HepG2 (cell line): ENCODE measurements around the gene UCN. TPM values are rescaled to one million over a fixed set of nuclear protein-coding genes. Genes with fewer than 3 reads are reported as not detected.
A peak's percentile ranks its signal among the peaks of the same experiment; 100 is the strongest.

Experiments used
- ATAC-seq: fragments of 200-7000 bp; cut with Tn5 transposase; 3 replicates; pipeline ENCODE4 v1.9.1; 2020; ENCODE audit warnings: mild to moderate bottlenecking, moderate library complexity
- BruUV-seq: library from RNA; stranded (reverse); fragments of 400-500 nt; replicated peaks from 2 replicates; lab custom pipeline; 2021; lab: Mats Ljungman, UMichigan
- CTCF ChIA-PET: fragments of 300-600 bp; formaldehyde crosslinking; extraction: SDS; loops from one replicate; lab custom pipeline; 2021; ENCODE audit warnings: low total read pairs, inconsistent platforms, low intra/inter-chr PET ratio; lab: Yijun Ruan, JAX
- POLR2A ChIA-PET: fragments of 350-600 bp; sonication (Branson Sonifier 250); formaldehyde crosslinking; loops from one replicate; lab custom pipeline; 2020; ENCODE audit warnings: antibody characterized with exemption, inconsistent platforms; lab: Yijun Ruan, JAX
- DNase-seq: peaks from one replicate; pipeline ENCODE4 v3.0.0-alpha.2; 2015; ENCODE audit warnings: low spot score
- FAIRE-seq: peaks from 3 replicates; lab custom pipeline; 2011; peaks lifted over from hg19 to GRCh38; lab: Jason Lieb, UNC
- H2AFZ ChIP-seq: one replicate; pipeline ENCODE4 v1.6.1; 2011; ENCODE audit warnings: low read length, inconsistent platforms
- H3K27ac ChIP-seq: fragments of 300-600 bp; 3 replicates; pipeline ENCODE4 v1.8.0; 2011; ENCODE audit warnings: mixed run types, mild to moderate bottlenecking, mixed read lengths, low read length, inconsistent platforms; ENCODE audit not compliant: insufficient read depth; ENCODE audit errors: extremely low read length
- H3K27me3 ChIP-seq, 2 experiments: fragments of 200-600 bp in 1 of 2; 2 replicates in 1 of 2; 3 replicates in 1 of 2; pipeline versions ENCODE4 v1.6.0 to v1.8.0; 2011; ENCODE audit warnings: low read length in 2 of 2, mild to moderate bottlenecking in 2 of 2, moderate library complexity in 2 of 2, inconsistent platforms in 1 of 2; ENCODE audit not compliant: insufficient read depth in 2 of 2, control insufficient read depth in 1 of 2
- H3K36me3 ChIP-seq, 2 experiments: fragments of 200-600 bp in 1 of 2; replicated peaks in 1 of 2; 2 replicates in 1 of 2; 3 replicates in 1 of 2; pipeline versions ENCODE4 v1.5.1 to v1.8.0; 2011; ENCODE audit warnings: low read length in 2 of 2, inconsistent platforms in 1 of 2; ENCODE audit not compliant: insufficient read depth in 2 of 2, control insufficient read depth in 1 of 2
- H3K4me1 ChIP-seq: 2 replicates; pipeline ENCODE4 v1.5.1; 2012; ENCODE audit warnings: low read length, inconsistent platforms; ENCODE audit not compliant: insufficient read depth
- H3K4me2 ChIP-seq: 2 replicates; pipeline ENCODE4 v1.6.0; 2011; ENCODE audit warnings: low read depth, low read length, inconsistent platforms
- H3K4me3 ChIP-seq, 3 experiments: fragments of 200-600 bp in 1 of 3; sonication (generic), shearing (Covaris generic) in 1 of 3; replicated peaks in 1 of 3; 2 replicates each; pipeline ENCODE4 v1.5.1; 2011 to 2016; ENCODE audit warnings: low read length in 3 of 3, inconsistent platforms in 2 of 3, low read depth in 2 of 3, mild to moderate bottlenecking in 2 of 3, control low read depth in 1 of 3, mixed read lengths in 1 of 3; ENCODE audit not compliant: insufficient read depth in 1 of 3
- H3K79me2 ChIP-seq: one replicate; pipeline ENCODE4 v1.6.1; 2011; ENCODE audit warnings: low read length, inconsistent platforms; ENCODE audit not compliant: insufficient read depth
- H3K9ac ChIP-seq: 2 replicates; pipeline ENCODE4 v1.6.0; 2011; ENCODE audit warnings: mild to moderate bottlenecking, low read depth, low read length, inconsistent platforms; ENCODE audit not compliant: insufficient read depth
- H3K9me3 ChIP-seq: 2 replicates; pipeline ENCODE4 v1.5.1; 2012; ENCODE audit warnings: mild to moderate bottlenecking, low read length
- H4K20me1 ChIP-seq: 2 replicates; pipeline ENCODE4 v1.6.0; 2011; ENCODE audit warnings: inconsistent platforms, mild to moderate bottlenecking, low read length, moderate library complexity; ENCODE audit not compliant: insufficient read depth
- AKAP8 ChIP-seq: sonication (generic); formaldehyde crosslinking; IDR thresholded peaks from 2 replicates; pipeline ENCODE4 v1.5.1; 2020; ENCODE audit warnings: mild to moderate bottlenecking, missing genetic modification reagents
- HOXA3 ChIP-seq: sonication (generic); formaldehyde crosslinking; IDR thresholded peaks from 2 replicates; pipeline ENCODE4 v1.5.0; 2020; ENCODE audit warnings: missing genetic modification reagents
- KDM1A ChIP-seq: IDR thresholded peaks from 2 replicates; pipeline ENCODE4 v1.6.1; 2016; ENCODE audit warnings: missing compliant biosample characterization
- MLLT10 ChIP-seq: sonication (generic); formaldehyde crosslinking; IDR thresholded peaks from 2 replicates; pipeline ENCODE4 v1.4.0; 2020; ENCODE audit warnings: missing genetic modification reagents
- PRMT3 ChIP-seq: sonication (generic); formaldehyde crosslinking; IDR thresholded peaks from 2 replicates; pipeline ENCODE4 v1.8.1; 2022; ENCODE audit warnings: low read depth, mild to moderate bottlenecking, moderate library complexity, missing genetic modification reagents, borderline replicate concordance
- ZNF205 ChIP-seq: IDR thresholded peaks from 2 replicates; pipeline ENCODE4 v1.6.1; 2018; ENCODE audit warnings: missing biosample characterization, missing genetic modification reagents
- ZNF543 ChIP-seq: sonication (generic); formaldehyde crosslinking; IDR thresholded peaks from 2 replicates; pipeline ENCODE4 v1.4.0; 2020; ENCODE audit warnings: mild to moderate bottlenecking, missing genetic modification reagents
- WGBS: methylation state at CpG from one replicate; pipeline ENCODE4 v1.1.6; 2017; ENCODE audit warnings: low lambda C conversion rate; 5-methylcytosine and 5-hydroxymethylcytosine counted together
- in situ Hi-C: cut with HindIII; loops from 2 replicates; pipeline ENCODE4 v1.10.0; 2017; ENCODE audit warnings: low pct_unique_long_range_greater_than_20kb; ENCODE audit not compliant: extremely low pct_ligation_motif_present
- intact Hi-C: fragments of 100-400 bp; cut with micrococcal nuclease; formaldehyde crosslinking; loops from one replicate; pipeline ENCODE4 v1.10.0; 2022; ENCODE audit not compliant: unreplicated experiment
- polyA plus RNA-seq, 8 experiments: library from polyadenylated mRNA; depleted of rRNA in 3 of 8; stranded (reverse) in 7 of 8; unstranded in 1 of 8; fragments of >200 nt; fragmentation: Illumina TruSeq in 4 of 8; extraction: Trizol in 4 of 8; gene quantifications; 2 replicates each; pipeline versions ENCODE4 v1.2.1 to v1.2.3, GENCODE V29; 2011 to 2016; ENCODE audit warnings: low read depth in 4 of 8, missing spikeins in 1 of 8, mixed read lengths in 1 of 8; ENCODE audit not compliant: insufficient read depth in 1 of 8
- total RNA-seq, 5 experiments: library from RNA; depleted of rRNA; stranded (reverse); fragments of >200 nt; fragmentation: Illumina TruSeq; extraction: Trizol; gene quantifications; 2 replicates each; pipeline ENCODE4 v1.2.3, GENCODE V29; 2016; ENCODE audit warnings: low read depth in 1 of 5
- TF ChIP-seq, protein P1 (sequence below): sonication (generic); formaldehyde crosslinking; IDR thresholded peaks from 2 replicates; pipeline ENCODE4 v1.4.0; 2020; ENCODE audit warnings: mild to moderate bottlenecking, missing genetic modification reagents
- TF ChIP-seq, protein P2 (sequence below): sonication (generic); formaldehyde crosslinking; IDR thresholded peaks from 2 replicates; pipeline ENCODE4 v1.4.0; 2020; ENCODE audit warnings: mild to moderate bottlenecking, missing genetic modification reagents
- TF ChIP-seq, protein P3 (sequence below): sonication (generic); formaldehyde crosslinking; IDR thresholded peaks from 2 replicates; pipeline ENCODE4 v1.4.0; 2020; ENCODE audit warnings: mild to moderate bottlenecking, missing genetic modification reagents

The UCN gene
- total and polyA plus RNA-seq, 2 of the 13 experiments (the other 11 are each of a cell fraction or from before 2014, with no cell fraction given): 1.2 to 2.3 TPM

DNA sequence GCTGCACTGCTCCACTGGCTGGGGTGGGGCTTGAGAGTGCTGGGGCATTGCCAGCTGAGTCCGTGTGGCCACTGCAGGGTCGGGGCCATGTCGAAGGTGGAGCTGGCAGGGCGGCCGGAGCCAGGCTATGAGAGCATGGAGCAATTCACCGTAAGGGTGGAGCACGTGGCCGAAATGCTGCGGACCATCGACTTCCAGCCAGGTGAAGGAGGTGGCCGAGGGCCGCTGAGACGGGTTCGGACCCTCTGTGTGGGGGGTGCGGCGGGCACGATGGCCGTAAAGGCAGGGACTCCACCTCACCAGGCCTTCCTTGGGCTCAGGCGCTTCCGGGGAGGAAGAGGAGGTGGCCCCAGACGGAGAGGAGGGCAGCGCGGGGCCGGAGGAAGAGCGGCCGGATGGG, 2.1 kb downstream of the UCN start (continued):
- TF ChIP-seq KDM1A (CRISPR knock-in tag) (no peak), MLLT10 (CRISPR knock-in tag) (no peak), HOXA3 (CRISPR knock-in tag) (no peak), AKAP8 (CRISPR knock-in tag) (0 out of 2 replicates have a peak, but pooled peaks have one; percentile 9)
- TF ChIP-seq, protein P1, sequence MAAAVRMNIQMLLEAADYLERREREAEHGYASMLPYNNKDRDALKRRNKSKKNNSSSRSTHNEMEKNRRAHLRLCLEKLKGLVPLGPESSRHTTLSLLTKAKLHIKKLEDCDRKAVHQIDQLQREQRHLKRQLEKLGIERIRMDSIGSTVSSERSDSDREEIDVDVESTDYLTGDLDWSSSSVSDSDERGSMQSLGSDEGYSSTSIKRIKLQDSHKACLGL (CRISPR knock-in tag): 0 out of 2 replicates have a peak, but pooled peaks have one; percentile 33

DNA sequence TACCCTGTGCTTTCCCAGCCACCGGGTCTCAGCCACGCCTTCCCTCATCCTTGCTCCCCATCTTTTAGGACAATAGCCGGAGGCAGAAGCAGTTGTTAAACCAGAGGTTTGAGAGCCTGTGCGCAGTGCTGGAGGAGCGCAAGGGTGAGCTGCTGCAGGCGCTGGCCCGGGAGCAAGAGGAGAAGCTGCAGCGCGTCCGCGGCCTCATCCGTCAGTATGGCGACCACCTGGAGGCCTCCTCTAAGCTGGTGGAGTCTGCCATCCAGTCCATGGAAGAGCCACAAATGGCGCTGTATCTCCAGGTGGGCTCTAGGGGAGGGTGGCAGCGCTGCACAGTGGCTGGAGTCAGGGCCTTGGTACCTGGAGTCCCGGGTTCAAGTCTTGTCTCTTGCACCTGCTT, 2.7 kb downstream of the UCN start:
- POLR2A ChIA-PET: no interaction called here

More for the DNA sequence above, 2.7 kb downstream of the UCN start:
- Histone ChIP-seq H3K27me3 (peaks cover 0 to 5% of the 10 kb centered on the region in 2 experiments; a peak in 2 of 5 replicates), H3K9ac (no peak overlapping the region), H3K27ac (no peak overlapping the region), H3K9me3 (no peaks in the 10 kb centered on the region), H4K20me1 (no peaks in the 10 kb centered on the region), H3K79me2 (no peaks in the 10 kb centered on the region), H3K36me3 (no peaks in the 10 kb centered on the region; a peak in 2 of 5 replicates), H3K4me3 (no peak overlapping the region), H3K4me2 (no peak overlapping the region), H3K4me1 (peaks cover 18% of the 10 kb centered on the region), H2AFZ (no peak overlapping the region)
- CTCF ChIA-PET: no interaction called here
- TF ChIP-seq, protein P2, sequence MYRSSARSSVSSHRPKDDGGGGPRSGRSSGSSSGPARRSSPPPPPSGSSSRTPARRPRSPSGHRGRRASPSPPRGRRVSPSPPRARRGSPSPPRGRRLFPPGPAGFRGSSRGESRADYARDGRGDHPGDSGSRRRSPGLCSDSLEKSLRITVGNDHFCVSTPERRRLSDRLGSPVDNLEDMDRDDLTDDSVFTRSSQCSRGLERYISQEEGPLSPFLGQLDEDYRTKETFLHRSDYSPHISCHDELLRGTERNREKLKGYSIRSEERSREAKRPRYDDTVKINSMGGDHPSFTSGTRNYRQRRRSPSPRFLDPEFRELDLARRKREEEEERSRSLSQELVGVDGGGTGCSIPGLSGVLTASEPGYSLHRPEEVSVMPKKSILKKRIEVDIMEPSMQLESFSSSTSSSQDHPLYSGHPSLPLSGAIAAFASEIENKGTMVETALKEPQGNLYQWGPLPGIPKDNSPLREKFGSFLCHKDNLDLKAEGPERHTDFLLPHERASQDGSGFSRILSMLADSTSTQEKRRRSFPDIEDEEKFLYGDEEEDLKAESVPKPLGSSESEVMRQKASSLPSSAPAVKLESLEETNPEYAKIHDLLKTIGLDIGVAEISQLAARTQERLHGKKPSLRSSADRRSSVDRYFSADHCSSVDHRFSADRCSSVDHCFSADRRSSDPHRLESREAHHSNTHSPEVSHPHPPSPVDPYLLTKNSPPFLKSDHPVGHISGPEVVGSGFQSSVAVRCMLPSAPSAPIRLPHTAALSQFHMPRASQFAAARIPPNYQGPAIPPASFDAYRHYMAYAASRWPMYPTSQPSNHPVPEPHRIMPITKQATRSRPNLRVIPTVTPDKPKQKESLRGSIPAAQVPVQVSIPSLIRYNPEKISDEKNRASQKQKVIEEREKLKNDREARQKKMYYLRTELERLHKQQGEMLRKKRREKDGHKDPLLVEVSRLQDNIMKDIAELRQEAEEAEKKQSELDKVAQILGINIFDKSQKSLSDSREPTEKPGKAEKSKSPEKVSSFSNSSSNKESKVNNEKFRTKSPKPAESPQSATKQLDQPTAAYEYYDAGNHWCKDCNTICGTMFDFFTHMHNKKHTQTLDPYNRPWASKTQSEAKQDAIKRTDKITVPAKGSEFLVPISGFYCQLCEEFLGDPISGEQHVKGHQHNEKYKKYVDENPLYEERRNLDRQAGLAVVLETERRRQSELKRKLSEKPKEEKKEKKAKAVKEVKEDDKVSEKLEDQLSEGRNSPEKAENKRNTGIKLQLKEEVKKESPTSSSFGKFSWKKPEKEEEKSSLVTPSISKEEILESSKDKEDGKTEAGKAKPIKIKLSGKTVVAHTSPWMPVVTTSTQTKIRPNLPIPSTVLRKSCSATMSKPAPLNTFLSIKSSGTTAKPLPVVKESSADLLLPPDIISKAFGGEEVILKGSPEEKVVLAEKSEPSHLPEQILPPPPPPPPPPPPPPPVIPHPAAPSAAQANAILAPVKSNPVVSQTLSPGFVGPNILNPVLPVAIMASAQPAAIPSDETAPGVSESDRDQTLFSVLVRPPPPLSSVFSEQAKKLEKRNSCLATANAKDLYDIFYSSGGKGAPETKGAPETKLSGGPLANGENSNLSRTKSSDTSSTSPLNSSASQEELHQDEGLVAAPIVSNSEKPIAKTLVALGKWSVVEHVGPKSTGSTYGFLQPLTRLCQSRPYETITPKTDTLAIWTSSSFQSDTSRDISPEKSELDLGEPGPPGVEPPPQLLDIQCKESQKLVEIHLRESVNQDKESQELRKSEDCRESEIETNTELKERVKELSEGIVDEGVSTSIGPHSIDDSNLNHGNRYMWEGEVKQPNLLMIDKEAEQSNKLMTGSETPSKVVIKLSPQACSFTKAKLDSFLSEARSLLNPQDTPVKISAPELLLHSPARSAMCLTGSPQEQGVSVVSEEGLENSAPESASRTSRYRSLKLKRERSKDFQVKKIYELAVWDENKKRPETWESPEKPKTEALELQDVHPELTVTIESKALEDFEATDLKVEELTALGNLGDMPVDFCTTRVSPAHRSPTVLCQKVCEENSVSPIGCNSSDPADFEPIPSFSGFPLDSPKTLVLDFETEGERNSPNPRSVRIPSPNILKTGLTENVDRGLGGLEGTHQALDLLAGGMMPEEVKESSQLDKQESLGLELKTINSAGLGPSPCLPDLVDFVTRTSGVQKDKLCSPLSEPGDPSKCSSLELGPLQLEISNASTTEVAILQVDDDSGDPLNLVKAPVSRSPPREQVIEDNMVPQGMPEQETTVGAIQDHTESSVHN (CRISPR knock-in tag): 0 out of 2 replicates have a peak, but pooled peaks have one; percentile 3
- 0 out of 2 replicates have a peak, but pooled peaks have one; percentile 4 for TF ChIP-seq AKAP8 (CRISPR knock-in tag)
- no peak for TF ChIP-seq PRMT3 (CRISPR knock-in tag)
- no peak for TF ChIP-seq ZNF205 (CRISPR knock-in tag)
- TF ChIP-seq, protein P3, sequence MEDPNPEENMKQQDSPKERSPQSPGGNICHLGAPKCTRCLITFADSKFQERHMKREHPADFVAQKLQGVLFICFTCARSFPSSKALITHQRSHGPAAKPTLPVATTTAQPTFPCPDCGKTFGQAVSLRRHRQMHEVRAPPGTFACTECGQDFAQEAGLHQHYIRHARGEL: no peak
- no peak for TF ChIP-seq ZNF543 (CRISPR knock-in tag)
- no peak for FAIRE-seq
- DNase-seq: no peak
- in situ Hi-C loops: no loop called here
- 80% methylated on average over 15 of the region's 16 CpGs for WGBS
- BruUV-seq: no TSS peak
- no peak; the same call in 2 of the 3 replicates for ATAC-seq
- intact Hi-C loops: no loop called here
